HCT116 (cell line): ENCODE measurements around the gene MRPL16. TPM values are rescaled to one million over a fixed set of nuclear protein-coding genes. Genes with fewer than 3 reads are reported as not detected.

Experiments used
- ATAC-seq: fragments of 200-7000 bp; cut with Tn5 transposase; 2 replicates; pipeline ENCODE4 v1.9.1; 2020; ENCODE audit warnings: mild to moderate bottlenecking, moderate library complexity
- BruUV-seq: library from RNA; stranded (reverse); fragments of 400-500 nt; replicated peaks from 2 replicates; lab custom pipeline; 2021; lab: Mats Ljungman, UMichigan
- CTCF ChIA-PET: fragments of 300-600 bp; sonication (Branson Sonifier 250); formaldehyde crosslinking; loops from one replicate; lab custom pipeline; 2021; ENCODE audit warnings: antibody characterized with exemption; lab: Charles Lee
- POLR2A ChIA-PET: fragments of 300-600, 350-600 bp; sonication (Branson Sonifier 250); formaldehyde crosslinking; loops from one replicate; lab custom pipeline; 2021; ENCODE audit warnings: antibody characterized with exemption; lab: Charles Lee
- RAD21 ChIA-PET, 2 experiments: fragments of 300-600 bp; sonication (Branson Sonifier 250); formaldehyde crosslinking; loops; one replicate each; lab custom pipeline; 2023; ENCODE audit warnings: low total read pairs in 2 of 2; ENCODE audit not compliant: uncharacterized antibody in 2 of 2, unreplicated experiment in 2 of 2, low non-redundant PET in 1 of 2; lab: Charles Lee
- DNase-seq: peaks from one replicate; pipeline ENCODE4 v3.0.0-alpha.2; 2010; ENCODE audit warnings: low read depth, low spot score
- H2AFZ ChIP-seq: fragments of 200-600 bp; shearing (Covaris generic), sonication (generic); 2 replicates; pipeline ENCODE4 v1.6.1; 2017; ENCODE audit warnings: low read depth, mixed run types, mixed read lengths, antibody characterized with exemption, low read length; ENCODE audit not compliant: poor library complexity, severe bottlenecking
- H3K27ac ChIP-seq: 2 replicates; pipeline ENCODE4 v1.5.1; 2012; ENCODE audit warnings: low read depth, low read length
- H3K27me3 ChIP-seq: fragments of 200-600 bp; sonication (generic); 2 replicates; pipeline ENCODE4 v1.6.1; 2016; ENCODE audit warnings: mixed run types, low read length, mixed read lengths; ENCODE audit not compliant: insufficient read depth
- H3K36me3 ChIP-seq, 2 experiments: fragments of 200-500 bp in 1 of 2; fragments of 200-600 bp in 1 of 2; sonication (Bioruptor generic) in 1 of 2; sonication (generic) in 1 of 2; 2 replicates each; pipeline versions ENCODE4 v1.5.1 to v1.6.1; 2014 to 2016; ENCODE audit warnings: low read length in 2 of 2, inconsistent platforms in 1 of 2, mixed read lengths in 1 of 2, mixed run types in 1 of 2; ENCODE audit not compliant: insufficient read depth in 2 of 2, control insufficient read depth in 1 of 2
- H3K4me1 ChIP-seq, 2 experiments: fragments of 200-600 bp in 1 of 2; sonication (generic) in 1 of 2; 2 replicates each; pipeline versions ENCODE4 v1.5.1 to v1.6.1; 2012 to 2017; ENCODE audit warnings: low read length in 2 of 2, inconsistent platforms in 1 of 2, mild to moderate bottlenecking in 1 of 2, mixed read lengths in 1 of 2, mixed run types in 1 of 2, moderate library complexity in 1 of 2; ENCODE audit not compliant: insufficient read depth in 2 of 2, control insufficient read depth in 1 of 2
- H3K4me2 ChIP-seq: fragments of 200-600 bp; sonication (generic); 2 replicates; pipeline ENCODE4 v1.6.1; 2017; ENCODE audit warnings: mixed run types, low read length, mixed read lengths
- H3K4me3 ChIP-seq, 2 experiments: fragments of 200-600 bp in 1 of 2; sonication (generic) in 1 of 2; replicated peaks in 1 of 2; 2 replicates each; pipeline ENCODE4 v1.5.1; 2011 to 2016; ENCODE audit warnings: low read length in 2 of 2, control low read depth in 1 of 2, low read depth in 1 of 2, mild to moderate bottlenecking in 1 of 2, mixed read lengths in 1 of 2, mixed run types in 1 of 2
- H3K79me2 ChIP-seq: fragments of 200-600 bp; sonication (generic); 2 replicates; pipeline ENCODE4 v1.6.1; 2017; ENCODE audit warnings: mild to moderate bottlenecking, mixed run types, low read length, moderate library complexity, mixed read lengths; ENCODE audit not compliant: insufficient read depth
- H3K9ac ChIP-seq: fragments of 200-600 bp; sonication (generic); 2 replicates; pipeline ENCODE4 v1.6.1; 2016; ENCODE audit warnings: low read length, mixed read lengths
- H3K9me2 ChIP-seq: fragments of 200-600 bp; sonication (generic), shearing (Covaris generic); 2 replicates; pipeline ENCODE4 v1.6.1; 2017; ENCODE audit warnings: mixed run types, mild to moderate bottlenecking, moderate library complexity; ENCODE audit not compliant: insufficient read depth
- H3K9me3 ChIP-seq, 2 experiments: fragments of 200-500 bp in 1 of 2; fragments of 200-600 bp in 1 of 2; sonication (Bioruptor generic) in 1 of 2; sonication (generic) in 1 of 2; 2 replicates each; pipeline ENCODE4 v1.6.1; 2014 to 2017; ENCODE audit warnings: low read length in 2 of 2, mixed read lengths in 2 of 2, inconsistent platforms in 1 of 2, low read depth in 1 of 2, mild to moderate bottlenecking in 1 of 2, mixed run types in 1 of 2, moderate library complexity in 1 of 2; ENCODE audit not compliant: control insufficient read depth in 1 of 2, insufficient read depth in 1 of 2
- H4K20me1 ChIP-seq: fragments of 200-600 bp; sonication (generic), shearing (Covaris generic); 2 replicates; pipeline ENCODE4 v1.6.1; 2017; ENCODE audit warnings: mixed run types, mild to moderate bottlenecking, moderate library complexity; ENCODE audit not compliant: insufficient read depth
- ATF3 ChIP-seq: IDR thresholded peaks from 2 replicates; pipeline ENCODE4 v1.6.1; 2012
- CEBPB ChIP-seq: IDR thresholded peaks from 2 replicates; pipeline ENCODE4 v1.6.1; 2012; ENCODE audit warnings: low read depth
- CTCF ChIP-seq, 3 experiments: fragments of 200-600 bp in 1 of 3; sonication (generic) in 1 of 3; IDR thresholded peaks in 2 of 3; conservative IDR thresholded peaks in 1 of 3; 2 replicates each; pipeline ENCODE4 v1.5.1; 2012 to 2017; ENCODE audit warnings: low read depth in 2 of 3, low read length in 2 of 3, antibody characterized with exemption in 1 of 3, borderline replicate concordance in 1 of 3, control low read depth in 1 of 3, mild to moderate bottlenecking in 1 of 3, mixed read lengths in 1 of 3, mixed run types in 1 of 3, moderate library complexity in 1 of 3; ENCODE audit not compliant: insufficient read depth in 1 of 3
- EGR1 ChIP-seq: IDR thresholded peaks from 2 replicates; pipeline ENCODE4 v1.6.1; 2012; ENCODE audit warnings: low read depth
- ELF1 ChIP-seq: IDR thresholded peaks from 2 replicates; pipeline ENCODE4 v1.6.1; 2012; ENCODE audit warnings: low read depth, borderline replicate concordance
- FOSL1 ChIP-seq: IDR thresholded peaks from 2 replicates; pipeline ENCODE4 v1.6.1; 2012; ENCODE audit warnings: low read depth
- JUND ChIP-seq: IDR thresholded peaks from 2 replicates; pipeline ENCODE4 v1.6.1; 2012
- POLR2AphosphoS5 ChIP-seq: IDR thresholded peaks from 2 replicates; pipeline ENCODE4 v1.6.1; 2011; ENCODE audit warnings: mild to moderate bottlenecking, low read depth, low read length, moderate library complexity
- RAD21 ChIP-seq: IDR thresholded peaks from 2 replicates; pipeline ENCODE4 v1.6.1; 2012; ENCODE audit warnings: low read depth, mild to moderate bottlenecking
- SIN3A ChIP-seq: IDR thresholded peaks from 2 replicates; pipeline ENCODE4 v1.6.1; 2012; ENCODE audit warnings: low read depth
- SP1 ChIP-seq: IDR thresholded peaks from 2 replicates; pipeline ENCODE4 v1.6.1; 2012; ENCODE audit warnings: low read depth
- SRF ChIP-seq: IDR thresholded peaks from 2 replicates; pipeline ENCODE4 v1.6.1; 2012; ENCODE audit warnings: low read depth
- TCF7L2 ChIP-seq: IDR thresholded peaks from 2 replicates; pipeline ENCODE4 v1.7.0; 2011; ENCODE audit warnings: borderline replicate concordance, inconsistent platforms; ENCODE audit not compliant: insufficient read depth, insufficient read length; ENCODE audit errors: extremely low read depth
- YY1 ChIP-seq: IDR thresholded peaks from 2 replicates; pipeline ENCODE4 v1.6.1; 2011; ENCODE audit warnings: low read length, low read depth, moderate library complexity, mild to moderate bottlenecking; ENCODE audit not compliant: insufficient replicate concordance; ENCODE audit errors: extremely low read depth
- ZBTB33 ChIP-seq: IDR thresholded peaks from 2 replicates; pipeline ENCODE4 v1.6.1; 2011; ENCODE audit warnings: mild to moderate bottlenecking, low read length, moderate library complexity; ENCODE audit not compliant: insufficient replicate concordance; ENCODE audit errors: extremely low read depth
- ZNF274 ChIP-seq: fragments of 200-500 bp; sonication (Bioruptor generic); IDR thresholded peaks from 2 replicates; pipeline ENCODE4 v1.6.1; 2014; ENCODE audit warnings: mild to moderate bottlenecking, low read depth, low read length, inconsistent platforms
- intact Hi-C: fragments of 100-400 bp; cut with micrococcal nuclease; formaldehyde crosslinking; loops from 2 replicates; pipeline ENCODE4 v1.10.0; 2022
- total RNA-seq: library from RNA; stranded (reverse); gene quantifications from one replicate; pipeline ENCODE4 v1.2.1, GENCODE V29; 2021; ENCODE audit not compliant: unreplicated experiment
- TF ChIP-seq, protein P1 (sequence below): IDR thresholded peaks from 2 replicates; pipeline ENCODE4 v1.6.1; 2012; ENCODE audit warnings: low read depth
- TF ChIP-seq, protein P2 (sequence below): IDR thresholded peaks from 2 replicates; pipeline ENCODE4 v1.6.1; 2012

MRPL16 gene
- total RNA-seq, 1 experiment from 2014 or later: 61.0 TPM

GRCh38 chr11:59854871-59855270, 44.3 kb upstream of the MRPL16 start:
- H3K9me2 ChIP-seq: no peaks in the 10 kb centered on the region
- POLR2A ChIA-PET: no interaction called here
- H3K9ac ChIP-seq: no peak overlapping the region
- H3K4me2 ChIP-seq: no peak overlapping the region
- H3K4me1 ChIP-seq: peaks cover 28 to 45% of the 10 kb centered on the region in 2 experiments
- intact Hi-C loops: no loop called here
- no peak overlapping the region for H3K4me3 ChIP-seq
- no peaks in the 10 kb centered on the region for H3K27me3 ChIP-seq
- no peak for DNase-seq
- no peak for ATAC-seq
- BruUV-seq: no TSS peak
- no peaks in the 10 kb centered on the region for H3K36me3 ChIP-seq
- no peak overlapping the region for H3K27ac ChIP-seq
- CTCF ChIA-PET: no interaction called here
- RAD21 ChIA-PET: no interaction called here
- H3K9me3 ChIP-seq: no peaks in the 10 kb centered on the region
- TF ChIP-seq JUND (no peak), SRF (no peak), POLR2AphosphoS5 (no peak), CTCF (IDR thresholded peaks at IDR 0.05 in 2 of 3, conservative IDR thresholded peaks at IDR 0.05 in 1 of 3; ENCODE audit: borderline replicate concordance in 1 of 3, insufficient read depth in 1 of 3, low read depth in 2 of 3, low read length in 2 of 3) (no peak), FOSL1 (no peak), CEBPB (no peak), ATF3 (no peak), ELF1 (no peak), RAD21 (no peak), SIN3A (no peak), TCF7L2 (no peak), YY1 (no peak), SP1 (no peak), EGR1 (no peak), ZBTB33 (no peak), ZNF274 (no peak)
- TF ChIP-seq, protein P1, sequence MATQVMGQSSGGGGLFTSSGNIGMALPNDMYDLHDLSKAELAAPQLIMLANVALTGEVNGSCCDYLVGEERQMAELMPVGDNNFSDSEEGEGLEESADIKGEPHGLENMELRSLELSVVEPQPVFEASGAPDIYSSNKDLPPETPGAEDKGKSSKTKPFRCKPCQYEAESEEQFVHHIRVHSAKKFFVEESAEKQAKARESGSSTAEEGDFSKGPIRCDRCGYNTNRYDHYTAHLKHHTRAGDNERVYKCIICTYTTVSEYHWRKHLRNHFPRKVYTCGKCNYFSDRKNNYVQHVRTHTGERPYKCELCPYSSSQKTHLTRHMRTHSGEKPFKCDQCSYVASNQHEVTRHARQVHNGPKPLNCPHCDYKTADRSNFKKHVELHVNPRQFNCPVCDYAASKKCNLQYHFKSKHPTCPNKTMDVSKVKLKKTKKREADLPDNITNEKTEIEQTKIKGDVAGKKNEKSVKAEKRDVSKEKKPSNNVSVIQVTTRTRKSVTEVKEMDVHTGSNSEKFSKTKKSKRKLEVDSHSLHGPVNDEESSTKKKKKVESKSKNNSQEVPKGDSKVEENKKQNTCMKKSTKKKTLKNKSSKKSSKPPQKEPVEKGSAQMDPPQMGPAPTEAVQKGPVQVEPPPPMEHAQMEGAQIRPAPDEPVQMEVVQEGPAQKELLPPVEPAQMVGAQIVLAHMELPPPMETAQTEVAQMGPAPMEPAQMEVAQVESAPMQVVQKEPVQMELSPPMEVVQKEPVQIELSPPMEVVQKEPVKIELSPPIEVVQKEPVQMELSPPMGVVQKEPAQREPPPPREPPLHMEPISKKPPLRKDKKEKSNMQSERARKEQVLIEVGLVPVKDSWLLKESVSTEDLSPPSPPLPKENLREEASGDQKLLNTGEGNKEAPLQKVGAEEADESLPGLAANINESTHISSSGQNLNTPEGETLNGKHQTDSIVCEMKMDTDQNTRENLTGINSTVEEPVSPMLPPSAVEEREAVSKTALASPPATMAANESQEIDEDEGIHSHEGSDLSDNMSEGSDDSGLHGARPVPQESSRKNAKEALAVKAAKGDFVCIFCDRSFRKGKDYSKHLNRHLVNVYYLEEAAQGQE: no peak
- TF ChIP-seq, protein P2, sequence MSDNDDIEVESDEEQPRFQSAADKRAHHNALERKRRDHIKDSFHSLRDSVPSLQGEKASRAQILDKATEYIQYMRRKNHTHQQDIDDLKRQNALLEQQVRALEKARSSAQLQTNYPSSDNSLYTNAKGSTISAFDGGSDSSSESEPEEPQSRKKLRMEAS: no peak
- no peak overlapping the region for H2AFZ ChIP-seq
- no peaks in the 10 kb centered on the region for H4K20me1 ChIP-seq
- no peaks in the 10 kb centered on the region for H3K79me2 ChIP-seq
